GM12872 (cell line): ENCODE results near the gene RPL18A.

Experiments
- CTCF ChIP-seq: IDR thresholded peaks from 3 replicates; pipeline ENCODE4 v1.5.1; 2011; ENCODE audit warnings: low read depth, mild to moderate bottlenecking, low read length, moderate library complexity; ENCODE audit not compliant: insufficient read depth

RPL18A gene

GRCh38 chr19:17872251-17873001 is 12.7 kb downstream of the RPL18A start:
- TF ChIP-seq CTCF, result no peak

- TF ChIP-seq CTCF, result no peak
Measured at GRCh38 chr19:17873786-17874757, 14.4 kb downstream of the RPL18A start.

- no peak for TF ChIP-seq CTCF
Measured at GRCh38 chr19:17874758-17875135, 15.0 kb downstream of the RPL18A start.

GRCh38 chr19:17877696-17878095 is 18.0 kb downstream of the RPL18A start:
- TF ChIP-seq CTCF, result no peak

- no peak for TF ChIP-seq CTCF
Measured at GRCh38 chr19:17879466-17879865, 19.8 kb downstream of the RPL18A start.

- no peak for TF ChIP-seq CTCF
Measured at GRCh38 chr19:17881701-17882100, 22.0 kb downstream of the RPL18A start.

- TF ChIP-seq CTCF, result no peak
Measured at GRCh38 chr19:17883627-17884410, 24.1 kb downstream of the RPL18A start.
